ENCODE data around the gene CDH23.

CDH23 gene

DNA sequence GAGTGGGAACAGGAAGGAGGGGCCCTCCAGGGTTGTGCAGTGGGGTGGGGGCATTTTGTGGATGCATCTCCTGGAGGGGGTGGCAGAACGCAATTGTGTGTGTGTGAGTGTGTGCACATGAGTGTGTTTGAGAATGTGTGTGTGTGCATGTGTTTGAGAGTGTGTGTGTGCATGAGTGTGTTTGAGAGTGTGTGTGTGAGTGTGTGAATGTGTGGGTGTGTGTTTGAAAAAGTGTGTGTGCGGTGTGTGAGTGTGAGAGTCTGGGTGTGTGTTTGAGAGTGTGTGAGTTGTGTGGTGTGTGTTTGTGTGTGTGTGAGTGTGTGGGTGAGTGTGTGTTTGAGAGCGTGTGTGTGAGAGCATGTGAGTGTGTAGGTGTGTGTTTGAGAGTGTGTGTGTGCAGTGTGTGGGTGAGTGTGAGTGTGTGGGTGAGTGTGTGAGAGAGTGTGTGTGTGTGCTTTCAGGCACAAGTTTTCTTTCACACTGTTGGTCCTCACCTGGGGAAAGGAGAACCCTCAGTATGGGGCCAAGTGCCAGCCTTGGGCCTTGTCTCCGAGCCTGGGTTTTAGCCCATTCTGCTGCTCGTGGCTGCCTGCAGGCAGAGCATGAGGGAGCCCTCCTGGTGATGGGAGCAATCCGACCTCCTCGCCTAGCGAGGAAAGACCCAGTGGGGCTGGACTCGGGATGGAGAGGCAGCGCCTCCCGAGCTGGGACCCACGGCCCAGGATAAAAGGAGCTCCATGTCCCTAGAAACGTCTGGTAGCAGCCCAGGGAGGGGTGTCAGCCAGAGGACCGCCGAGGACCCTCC, 35.6 kb downstream of the CDH23 start:
- no peak for TF ChIP-seq CTCF (conservative IDR thresholded peaks at IDR 0.05; ENCODE audit: low read depth, low read length)
- no peak for DNase-seq (ENCODE audit: low read depth)
- no peak overlapping the region for H3K4me3 ChIP-seq (ENCODE audit: low read length)

- no peak for DNase-seq (ENCODE audit: low read depth)
- TF ChIP-seq CTCF (conservative IDR thresholded peaks at IDR 0.05; ENCODE audit: low read depth, low read length): no peak
- H3K4me3 ChIP-seq (ENCODE audit: low read length): no peak overlapping the region
Measured at GRCh38 chr10:71432956-71433767, 36.4 kb downstream of the CDH23 start.

DNA sequence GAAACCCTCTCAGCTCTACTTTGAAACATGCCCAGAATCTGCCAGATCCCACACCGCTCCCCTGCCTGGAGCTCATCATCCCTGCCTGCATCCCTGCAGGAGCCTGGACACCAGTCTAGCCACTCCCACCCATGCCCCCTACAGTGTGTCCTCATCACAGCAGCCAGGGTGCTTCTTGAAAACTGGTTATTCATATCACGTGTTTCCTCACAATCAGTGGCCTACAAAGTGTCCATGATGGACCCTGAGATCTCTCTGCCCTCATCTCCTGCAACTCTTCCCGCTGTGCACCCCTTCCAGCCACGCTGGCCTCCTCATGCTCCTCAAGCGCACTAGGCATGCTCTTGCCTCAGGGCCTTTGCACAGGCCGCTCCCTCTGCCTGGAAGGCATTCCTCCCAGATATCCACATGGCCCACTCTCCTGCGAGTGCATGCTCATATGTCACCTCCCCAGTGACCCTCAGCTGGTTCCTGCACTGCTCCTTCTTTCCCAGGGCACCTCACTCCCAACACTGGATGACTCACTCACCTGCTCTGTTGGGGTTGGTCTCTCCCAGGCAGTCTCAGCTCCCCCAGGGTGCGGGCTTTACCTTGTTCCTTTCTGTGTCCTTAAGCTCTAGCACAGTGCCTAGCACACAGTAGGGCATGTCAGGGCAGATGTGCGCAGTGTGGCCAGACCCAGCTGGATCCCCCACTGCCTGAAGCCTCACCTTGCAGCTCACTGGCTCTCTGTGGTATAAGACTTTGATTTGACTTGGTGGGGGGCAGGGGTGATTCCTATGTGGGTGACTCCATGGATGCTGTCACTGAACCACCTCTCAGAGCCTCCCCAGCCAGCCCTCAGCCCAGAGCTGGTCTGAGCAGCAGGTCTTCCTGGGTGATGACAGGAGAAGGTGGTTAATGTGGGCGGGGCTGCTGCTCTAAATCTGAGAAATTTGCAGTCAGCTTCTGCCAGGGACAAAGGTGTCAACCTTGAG, 37.3 kb downstream of the CDH23 start:
- no peak overlapping the region for H3K4me3 ChIP-seq (ENCODE audit: low read length)
- no peak for DNase-seq (ENCODE audit: low read depth)
- no peak for TF ChIP-seq CTCF (conservative IDR thresholded peaks at IDR 0.05; ENCODE audit: low read depth, low read length)

GRCh38 chr10:71434760-71435394, 38.2 kb downstream of the CDH23 start:
- no peak overlapping the region for H3K4me3 ChIP-seq (ENCODE audit: low read length)
- TF ChIP-seq CTCF (conservative IDR thresholded peaks at IDR 0.05; ENCODE audit: low read depth, low read length): no peak
- no peak for DNase-seq (ENCODE audit: low read depth)

DNA sequence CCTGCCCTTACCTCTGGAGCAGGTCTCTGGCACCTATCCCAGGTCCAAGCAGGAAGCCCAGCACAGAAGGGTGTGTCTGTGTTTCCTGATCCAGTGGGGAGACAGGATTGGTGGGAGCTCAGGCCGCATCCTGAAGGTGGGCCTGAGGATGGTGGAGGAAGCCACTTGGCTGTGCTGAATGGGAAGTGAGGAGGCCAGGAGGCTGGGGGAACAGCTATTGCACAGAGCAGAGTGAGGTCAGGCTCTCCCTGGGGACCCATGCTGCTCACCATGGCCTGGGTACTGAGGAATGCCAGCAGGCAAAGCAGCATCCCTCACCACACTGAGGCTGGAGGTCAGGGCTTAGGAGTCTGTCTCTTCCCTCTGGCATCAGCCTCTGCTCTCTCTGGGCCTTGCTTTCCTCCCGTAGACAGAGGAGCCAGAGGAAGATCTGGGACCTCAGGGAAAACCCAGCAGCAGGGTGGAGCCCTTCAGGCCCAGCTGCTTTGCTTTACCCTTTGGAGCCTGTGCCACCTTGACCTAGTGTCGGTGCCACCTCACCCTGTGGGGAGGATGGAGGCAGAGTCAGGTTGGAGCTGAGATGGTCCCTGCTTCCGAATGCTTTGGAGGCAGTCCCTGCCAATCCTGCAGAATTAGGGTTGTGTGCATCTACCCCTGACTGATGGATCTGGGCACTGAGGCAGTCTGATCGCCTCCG, 39.0 kb downstream of the CDH23 start:
- no peak for DNase-seq (ENCODE audit: low read depth)
- no peak for TF ChIP-seq CTCF (conservative IDR thresholded peaks at IDR 0.05; ENCODE audit: low read depth, low read length)
- H3K4me3 ChIP-seq (ENCODE audit: low read length): no peak overlapping the region

Data from retinal pigment epithelial cell (primary cell).